ENCODE results near the gene ITIH4.

ITIH4 gene

GRCh38 chr3:52795298-52795900 lies 35.1 kb downstream of the ITIH4 start:
- DNase-seq, result no peak

- no peak for DNase-seq
Measured at GRCh38 chr3:52794612-52795099, 35.8 kb downstream of the ITIH4 start, which contains the start of gene ITIH3. TSS of gene ITIH3 (plus strand) at chr3:52794796. CDS start at chr3:52794804, 8 bp downstream.

- DNase-seq, result no peak
Measured at GRCh38 chr3:52793702-52794611, 36.5 kb downstream of the ITIH4 start.

- DNase-seq, result no peak
Measured at GRCh38 chr3:52792961-52793695, 37.3 kb downstream of the ITIH4 start.

GRCh38 chr3:52792413-52792812 lies 38.1 kb downstream of the ITIH4 start:
- no peak for DNase-seq

- no peak for DNase-seq
Measured at GRCh38 chr3:52791928-52792327, 38.5 kb downstream of the ITIH4 start.

GRCh38 chr3:52791366-52791765 lies 39.1 kb downstream of the ITIH4 start:
- no peak for DNase-seq

- no peak for DNase-seq
Measured at GRCh38 chr3:52790741-52791140, 39.7 kb downstream of the ITIH4 start.

GRCh38 chr3:52790337-52790736 lies 40.1 kb downstream of the ITIH4 start:
- no peak for DNase-seq

- no peak for DNase-seq
Measured at GRCh38 chr3:52789746-52790040, 40.8 kb downstream of the ITIH4 start.

- DNase-seq, result no peak
Measured at GRCh38 chr3:52788890-52789745, 41.4 kb downstream of the ITIH4 start.

- DNase-seq, result no peak
Measured at GRCh38 chr3:52787672-52788625, 42.5 kb downstream of the ITIH4 start.

- DNase-seq, result no peak
Measured at GRCh38 chr3:52787246-52787645, 43.2 kb downstream of the ITIH4 start.

- no peak for DNase-seq
Measured at GRCh38 chr3:52786330-52787215, 43.9 kb downstream of the ITIH4 start.

- no peak for DNase-seq
Measured at GRCh38 chr3:52784931-52785590, 45.4 kb downstream of the ITIH4 start.

GRCh38 chr3:52784021-52784621 lies 46.4 kb downstream of the ITIH4 start:
- no peak for DNase-seq

GRCh38 chr3:52783211-52783555 lies 47.3 kb downstream of the ITIH4 start:
- DNase-seq, result no peak

GRCh38 chr3:52782412-52783210 lies 47.9 kb downstream of the ITIH4 start:
- no peak for DNase-seq

GRCh38 chr3:52781741-52782140 lies 48.7 kb downstream of the ITIH4 start:
- no peak for DNase-seq
